ENCODE results near the gene TMEM222.

DNA sequence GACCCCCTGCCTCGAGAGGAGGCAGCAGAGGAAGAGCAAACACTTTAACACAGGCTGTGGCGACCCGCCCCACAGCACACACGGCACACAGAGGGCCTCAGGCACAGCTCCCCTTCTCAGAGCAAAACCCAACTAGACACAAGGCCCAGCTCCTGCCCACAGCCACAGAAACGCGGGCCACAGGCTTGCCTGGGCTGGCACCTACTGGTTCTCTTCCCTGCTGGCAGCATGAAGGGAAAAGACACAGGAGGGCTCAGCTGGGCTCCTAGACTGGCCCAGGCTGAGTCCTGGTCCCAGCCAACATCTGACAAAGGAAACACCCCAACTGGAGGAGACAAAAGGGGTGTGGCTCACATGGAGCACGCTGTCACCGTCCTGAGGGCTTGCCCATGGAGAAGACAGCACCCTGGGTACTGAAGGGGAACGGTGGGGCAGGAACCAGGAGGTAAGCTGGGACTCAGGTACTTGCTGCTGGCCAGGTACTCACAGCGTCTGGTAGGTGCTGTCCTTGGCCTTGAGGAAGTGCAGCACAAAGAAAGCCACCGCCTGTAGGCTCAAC is 57.7 kb downstream of the TMEM222 start:
- TF ChIP-seq, protein P1, sequence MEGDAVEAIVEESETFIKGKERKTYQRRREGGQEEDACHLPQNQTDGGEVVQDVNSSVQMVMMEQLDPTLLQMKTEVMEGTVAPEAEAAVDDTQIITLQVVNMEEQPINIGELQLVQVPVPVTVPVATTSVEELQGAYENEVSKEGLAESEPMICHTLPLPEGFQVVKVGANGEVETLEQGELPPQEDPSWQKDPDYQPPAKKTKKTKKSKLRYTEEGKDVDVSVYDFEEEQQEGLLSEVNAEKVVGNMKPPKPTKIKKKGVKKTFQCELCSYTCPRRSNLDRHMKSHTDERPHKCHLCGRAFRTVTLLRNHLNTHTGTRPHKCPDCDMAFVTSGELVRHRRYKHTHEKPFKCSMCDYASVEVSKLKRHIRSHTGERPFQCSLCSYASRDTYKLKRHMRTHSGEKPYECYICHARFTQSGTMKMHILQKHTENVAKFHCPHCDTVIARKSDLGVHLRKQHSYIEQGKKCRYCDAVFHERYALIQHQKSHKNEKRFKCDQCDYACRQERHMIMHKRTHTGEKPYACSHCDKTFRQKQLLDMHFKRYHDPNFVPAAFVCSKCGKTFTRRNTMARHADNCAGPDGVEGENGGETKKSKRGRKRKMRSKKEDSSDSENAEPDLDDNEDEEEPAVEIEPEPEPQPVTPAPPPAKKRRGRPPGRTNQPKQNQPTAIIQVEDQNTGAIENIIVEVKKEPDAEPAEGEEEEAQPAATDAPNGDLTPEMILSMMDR (IDR thresholded peaks at IDR 0.05; ENCODE audit: insufficient read depth, low read length, poor library complexity, severe bottlenecking) = no peak
- no peak for TF ChIP-seq EZH2phosphoT487 (conservative IDR thresholded peaks at IDR 0.05; ENCODE audit: low read length)
